Omental fat pad (tissue), 4 donors: ENCODE measurements around the gene ACTG1. TPM values are rescaled to one million over a fixed set of nuclear protein-coding genes. Genes with fewer than 3 reads are reported as not detected.

Source experiments
- ATAC-seq: fragments of 150-250 bp; one replicate; pipeline ENCODE4 v1.9.1; 2016; ENCODE audit warnings: mild to moderate bottlenecking, moderate library complexity; ENCODE audit not compliant: low FRiP score
- DNase-seq: peaks from one replicate; pipeline ENCODE4 v3.0.0-alpha.2; 2019; ENCODE audit warnings: low spot score
- total RNA-seq, 4 donors: library from RNA; depleted of rRNA; stranded (reverse); fragments of >200 nt; gene quantifications; one replicate each; pipeline ENCODE4 v1.1.0, GENCODE V29; 2016
- TF ChIP-seq, protein P1 (sequence below), 3 donors: fragments of 450-650 bp; IDR thresholded peaks; one replicate each; pipeline ENCODE4 v1.5.1; 2016 to 2017; ENCODE audit warnings: antibody characterized with exemption in 3 of 3, mild to moderate bottlenecking in 3 of 3, moderate library complexity in 2 of 3

ACTG1 gene
- total RNA-seq, 4 donors from 2014 or later: 1,930 to 4,437 (median 3,125) TPM

DNA sequence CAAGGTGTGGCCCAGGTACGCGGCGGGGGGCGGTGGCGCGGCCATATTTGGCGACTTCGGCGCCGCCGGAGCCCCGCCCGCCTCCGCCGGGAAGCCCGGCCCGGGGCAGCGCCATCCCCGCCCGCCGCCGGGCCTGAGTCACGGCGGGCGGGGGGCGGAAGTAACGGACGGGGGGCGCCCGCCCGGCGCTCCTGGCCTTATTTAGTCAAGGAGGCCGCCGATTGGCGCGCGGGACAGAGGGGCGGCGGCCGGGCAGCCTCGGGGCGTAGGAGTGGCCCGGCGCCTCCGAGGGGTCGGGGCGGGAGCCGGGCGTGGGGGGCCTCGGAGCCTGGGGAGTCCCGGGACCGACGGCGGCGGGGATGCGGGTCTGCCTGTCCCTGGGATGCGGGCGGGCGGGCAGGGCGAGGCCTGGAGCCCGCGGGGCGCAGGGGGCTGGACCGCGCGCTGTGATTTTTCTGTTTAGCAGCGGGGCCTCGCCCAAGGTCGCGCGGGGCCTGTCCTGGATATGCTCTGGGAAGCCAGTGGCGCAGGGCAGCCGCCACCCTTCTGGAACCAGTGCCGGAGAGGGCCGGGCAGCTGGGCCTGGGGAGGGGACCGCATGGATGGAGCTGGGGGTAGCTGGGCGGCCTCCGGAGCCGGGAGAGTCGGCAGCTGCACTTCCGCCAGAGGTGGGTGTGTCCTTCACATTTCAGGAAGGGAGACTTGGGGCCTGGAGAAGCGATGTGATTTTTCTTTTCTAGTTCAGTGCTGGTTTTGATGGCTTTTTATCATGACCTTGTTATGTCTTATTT, 2.3 kb upstream of the ACTG1 start:
- ATAC-seq (peak; percentile 69), DNase-seq (no peak)
- TF ChIP-seq, protein P1, sequence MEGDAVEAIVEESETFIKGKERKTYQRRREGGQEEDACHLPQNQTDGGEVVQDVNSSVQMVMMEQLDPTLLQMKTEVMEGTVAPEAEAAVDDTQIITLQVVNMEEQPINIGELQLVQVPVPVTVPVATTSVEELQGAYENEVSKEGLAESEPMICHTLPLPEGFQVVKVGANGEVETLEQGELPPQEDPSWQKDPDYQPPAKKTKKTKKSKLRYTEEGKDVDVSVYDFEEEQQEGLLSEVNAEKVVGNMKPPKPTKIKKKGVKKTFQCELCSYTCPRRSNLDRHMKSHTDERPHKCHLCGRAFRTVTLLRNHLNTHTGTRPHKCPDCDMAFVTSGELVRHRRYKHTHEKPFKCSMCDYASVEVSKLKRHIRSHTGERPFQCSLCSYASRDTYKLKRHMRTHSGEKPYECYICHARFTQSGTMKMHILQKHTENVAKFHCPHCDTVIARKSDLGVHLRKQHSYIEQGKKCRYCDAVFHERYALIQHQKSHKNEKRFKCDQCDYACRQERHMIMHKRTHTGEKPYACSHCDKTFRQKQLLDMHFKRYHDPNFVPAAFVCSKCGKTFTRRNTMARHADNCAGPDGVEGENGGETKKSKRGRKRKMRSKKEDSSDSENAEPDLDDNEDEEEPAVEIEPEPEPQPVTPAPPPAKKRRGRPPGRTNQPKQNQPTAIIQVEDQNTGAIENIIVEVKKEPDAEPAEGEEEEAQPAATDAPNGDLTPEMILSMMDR (IDR thresholded peaks at IDR 0.05): no peak

DNA sequence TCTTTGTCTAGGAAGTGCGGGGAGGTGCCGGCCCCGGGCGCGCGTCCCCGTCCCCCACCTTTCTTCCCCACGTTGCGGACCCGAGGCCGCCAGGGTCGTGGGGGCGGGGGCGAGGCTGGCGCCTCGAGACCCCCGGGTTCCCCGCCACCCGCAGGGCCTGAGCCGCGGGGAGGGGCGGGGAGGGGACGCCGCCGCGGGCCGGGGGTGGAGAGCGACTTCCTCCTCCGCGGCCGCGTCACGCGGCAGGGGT, 1.8 kb upstream of the ACTG1 start:
- ATAC-seq: no peak
- TF ChIP-seq, protein P1 (IDR thresholded peaks at IDR 0.05): no peak

DNA sequence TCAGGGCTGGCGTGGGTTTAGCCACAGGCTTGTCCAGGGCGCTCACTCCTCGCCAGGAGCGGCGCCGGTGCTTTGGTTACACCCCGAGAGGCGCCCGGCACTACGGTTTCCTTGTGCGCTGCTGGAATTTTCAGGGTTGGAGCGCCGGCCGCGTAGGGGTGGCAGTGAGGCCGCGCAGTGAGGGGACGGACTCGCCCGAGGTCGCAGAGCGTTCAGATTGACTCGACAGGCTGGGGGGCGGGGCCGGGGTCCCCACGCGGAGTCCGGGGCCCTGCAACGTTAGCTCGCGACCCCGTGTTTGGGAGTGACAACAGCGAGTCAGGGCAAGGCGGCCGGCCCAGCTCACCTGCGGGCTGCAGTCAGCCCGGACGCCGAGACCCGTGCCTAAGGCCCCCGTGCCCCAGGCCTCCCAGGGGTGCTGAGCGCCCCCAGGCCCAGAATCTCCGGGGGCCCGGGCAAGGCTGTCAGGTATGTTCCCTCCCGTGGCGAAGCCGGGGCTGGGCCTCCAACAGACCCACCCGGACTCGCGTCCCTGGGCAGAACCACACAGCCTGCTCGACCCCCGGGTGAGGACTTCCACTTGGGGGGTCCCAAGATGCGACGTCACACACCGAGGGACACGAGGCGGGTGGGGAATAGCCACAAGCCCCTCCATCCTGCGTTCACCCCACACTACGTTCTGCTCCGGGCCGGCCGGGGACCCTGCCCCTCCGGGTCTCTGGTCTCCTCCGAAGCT, 1.3 kb upstream of the ACTG1 start:
- TF ChIP-seq, protein P1 (IDR thresholded peaks at IDR 0.05): no peak
- ATAC-seq: peak; percentile 0
- DNase-seq: no peak

More for the DNA sequence above, 1.8 kb upstream of the ACTG1 start:
- DNase-seq: no peak

DNA sequence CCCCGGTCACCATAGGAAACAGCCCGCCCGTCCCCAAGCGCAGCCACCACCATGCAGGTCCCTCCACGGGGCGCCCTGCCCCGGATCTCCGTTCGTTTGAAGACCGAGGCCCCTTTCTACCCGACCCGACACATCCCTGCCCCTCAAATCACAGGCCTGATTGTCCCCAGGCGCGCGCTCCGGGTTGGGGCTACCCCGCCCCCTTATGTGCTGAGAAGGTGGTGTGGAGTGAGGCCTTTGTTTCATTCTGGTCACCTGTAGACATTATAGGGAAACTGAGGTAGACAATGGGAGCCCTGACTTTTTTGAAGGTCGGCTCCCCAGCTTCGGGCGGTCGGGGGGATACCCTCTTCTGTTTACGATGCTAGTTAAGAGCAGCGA, 763 bp upstream of the ACTG1 start:
- peak; percentile 8 for ATAC-seq
- TF ChIP-seq, protein P1 (IDR thresholded peaks at IDR 0.05): no peak
- no peak for DNase-seq

DNA sequence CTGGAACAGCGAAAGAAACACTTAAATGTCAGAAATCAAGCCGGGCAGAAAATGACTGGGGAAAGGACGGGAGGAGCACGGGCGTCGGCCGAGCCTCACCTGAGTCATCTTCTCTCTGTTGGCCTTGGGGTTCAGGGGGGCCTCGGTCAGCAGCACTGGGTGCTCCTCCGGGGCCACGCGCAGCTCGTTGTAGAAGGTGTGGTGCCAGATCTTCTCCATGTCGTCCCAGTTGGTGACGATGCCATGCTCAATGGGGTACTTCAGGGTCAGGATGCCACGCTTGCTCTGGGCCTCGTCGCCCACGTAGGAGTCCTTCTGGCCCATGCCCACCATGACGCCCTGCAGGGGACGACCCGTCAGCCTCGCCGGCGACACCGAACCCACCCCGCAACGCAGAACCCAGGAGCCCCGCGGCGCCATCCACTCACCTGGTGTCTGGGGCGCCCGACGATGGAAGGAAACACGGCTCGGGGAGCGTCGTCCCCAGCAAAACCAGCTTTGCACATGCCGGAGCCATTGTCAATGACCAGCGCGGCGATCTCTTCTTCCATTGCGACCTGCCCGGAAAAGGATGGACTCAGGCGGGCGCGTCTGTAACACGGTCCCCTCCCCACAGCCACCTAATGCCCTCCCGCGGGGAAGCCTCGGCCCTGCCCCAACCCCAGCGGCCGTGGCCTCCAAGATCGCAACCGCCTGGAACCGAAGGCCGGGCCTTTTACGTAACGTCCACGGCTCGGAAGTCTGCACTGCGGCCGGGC, 616 bp downstream of the ACTG1 start:
- ATAC-seq (peak; percentile 1), DNase-seq (no peak)

DNA sequence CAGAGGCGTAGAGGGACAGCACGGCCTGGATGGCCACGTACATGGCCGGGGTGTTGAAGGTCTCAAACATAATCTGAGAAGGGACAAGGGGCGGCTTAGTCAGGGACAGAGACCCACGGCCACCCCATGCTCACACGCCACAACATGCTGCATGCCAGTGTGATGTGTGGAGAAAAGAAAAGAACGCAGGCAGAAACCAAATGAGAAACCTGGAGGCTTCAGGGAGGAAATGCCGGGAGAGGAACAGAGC, 1.1 kb downstream of the ACTG1 start:
- ATAC-seq (no peak), DNase-seq (no peak)
- TF ChIP-seq, protein P1 (IDR thresholded peaks at IDR 0.05): no peak

More for the DNA sequence above, 616 bp downstream of the ACTG1 start:
- TF ChIP-seq, protein P1 (IDR thresholded peaks at IDR 0.05): no peak
